Fibroblast of the aortic adventitia (primary cell): Measurements from ENCODE around the gene DISP3. TPM values are rescaled to one million over a fixed set of nuclear protein-coding genes. Genes with fewer than 3 reads are reported as not detected.

ENCODE experiments used
- DNase-seq: peaks from one replicate; pipeline ENCODE4 v3.0.0-alpha.2; 2010; ENCODE audit warnings: low read depth
- H3K4me3 ChIP-seq: 2 replicates; pipeline ENCODE4 v1.5.1; 2011; ENCODE audit warnings: low read depth, mild to moderate bottlenecking, control low read depth, low read length, moderate library complexity
- CTCF ChIP-seq: IDR thresholded peaks from 2 replicates; pipeline ENCODE4 v1.5.1; 2011; ENCODE audit warnings: mild to moderate bottlenecking, low read length, control low read depth, inconsistent platforms; ENCODE audit not compliant: insufficient read depth
- total RNA-seq: library from RNA; depleted of rRNA; stranded (reverse); fragments of >200 nt; gene quantifications from 2 replicates; pipeline ENCODE4 v1.2.3, GENCODE V29; 2012; ENCODE audit warnings: low replicate concordance

DISP3 gene
- total RNA-seq, 1 donor: not detected

DNA sequence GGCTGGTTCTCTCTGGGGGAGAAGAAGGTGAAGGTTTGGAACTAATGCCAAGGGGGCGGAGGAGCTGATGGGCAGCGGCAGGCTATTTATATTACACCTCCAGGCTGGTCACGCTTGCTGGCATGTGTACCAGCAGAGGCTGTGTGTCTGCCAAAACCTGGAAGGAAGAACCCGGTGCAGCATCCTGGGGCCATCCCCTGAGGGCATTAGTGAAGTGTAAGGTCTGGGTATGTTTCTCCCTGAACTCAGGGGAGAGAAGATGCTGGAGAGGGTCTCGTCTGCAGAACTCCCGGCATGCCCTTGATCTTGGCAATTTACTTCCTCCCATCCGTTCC, 5.3 kb downstream of the DISP3 start:
- H3K4me3 ChIP-seq: no peak overlapping the region
- TF ChIP-seq CTCF: no peak
- no peak for DNase-seq

GRCh38 chr1:11485191-11485590, 6.2 kb downstream of the DISP3 start:
- no peak for DNase-seq
- no peak for TF ChIP-seq CTCF
- H3K4me3 ChIP-seq: no peak overlapping the region

- TF ChIP-seq CTCF: no peak
- H3K4me3 ChIP-seq: no peak overlapping the region
- no peak for DNase-seq
Measured at GRCh38 chr1:11486231-11487009, 7.5 kb downstream of the DISP3 start.

DNA sequence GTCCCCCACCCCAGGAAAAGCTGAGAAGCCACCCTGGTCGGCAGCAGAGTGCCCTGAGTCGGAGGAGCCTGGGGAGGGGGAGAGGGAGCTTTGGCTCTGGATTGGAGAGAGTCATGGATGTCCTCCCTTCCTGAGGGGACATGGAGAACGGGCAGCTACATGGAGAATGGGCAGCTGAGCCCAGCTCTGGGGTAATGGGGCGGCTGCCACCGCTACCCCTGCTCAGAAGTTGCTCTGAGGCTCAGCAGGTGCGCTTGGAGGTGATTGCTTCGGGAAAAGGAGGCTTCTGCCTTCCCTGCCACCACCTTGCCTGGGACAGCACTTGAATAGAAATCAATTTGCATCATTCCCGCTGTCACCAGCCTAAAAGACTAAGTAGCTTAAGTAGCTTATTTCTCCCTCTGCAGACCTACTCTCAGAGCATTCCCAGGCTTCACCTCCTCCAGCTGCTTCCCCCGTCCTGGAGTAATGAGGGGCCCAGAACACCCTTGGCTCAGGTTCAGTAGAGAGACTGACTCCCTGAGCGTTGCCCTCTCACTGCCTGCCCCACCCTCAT, 8.3 kb downstream of the DISP3 start:
- H3K4me3 ChIP-seq: no peak overlapping the region
- TF ChIP-seq CTCF: no peak
- DNase-seq: no peak

DNA sequence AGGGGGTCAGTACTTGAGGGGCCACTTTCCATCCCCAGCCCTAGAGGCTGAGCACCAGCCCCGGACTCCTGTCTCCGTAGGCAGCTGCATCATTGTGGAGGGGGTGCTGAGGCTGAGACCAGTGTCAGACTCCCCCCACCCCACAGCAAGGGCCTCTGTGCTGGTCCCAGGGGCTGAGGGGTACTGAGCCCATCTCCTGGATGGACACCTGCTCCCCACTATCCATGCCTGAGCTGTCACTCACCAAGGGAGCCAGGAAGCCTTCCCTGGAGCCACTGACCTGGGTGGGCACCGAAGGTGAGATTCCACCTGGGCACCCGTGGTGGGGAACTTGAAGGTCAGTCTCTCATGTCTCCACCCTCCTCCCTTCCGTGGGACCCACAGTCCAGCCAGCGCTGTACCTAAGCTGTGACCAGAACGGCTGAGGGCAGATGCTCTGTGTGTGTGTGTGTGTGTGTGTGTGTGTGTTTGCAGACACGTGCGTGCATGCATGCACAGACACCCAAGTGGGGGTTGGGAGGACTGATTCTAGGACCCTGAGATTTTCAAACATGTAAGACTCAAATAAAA, 9.3 kb downstream of the DISP3 start:
- no peak for DNase-seq
- no peak for TF ChIP-seq CTCF
- H3K4me3 ChIP-seq: no peak overlapping the region

DNA sequence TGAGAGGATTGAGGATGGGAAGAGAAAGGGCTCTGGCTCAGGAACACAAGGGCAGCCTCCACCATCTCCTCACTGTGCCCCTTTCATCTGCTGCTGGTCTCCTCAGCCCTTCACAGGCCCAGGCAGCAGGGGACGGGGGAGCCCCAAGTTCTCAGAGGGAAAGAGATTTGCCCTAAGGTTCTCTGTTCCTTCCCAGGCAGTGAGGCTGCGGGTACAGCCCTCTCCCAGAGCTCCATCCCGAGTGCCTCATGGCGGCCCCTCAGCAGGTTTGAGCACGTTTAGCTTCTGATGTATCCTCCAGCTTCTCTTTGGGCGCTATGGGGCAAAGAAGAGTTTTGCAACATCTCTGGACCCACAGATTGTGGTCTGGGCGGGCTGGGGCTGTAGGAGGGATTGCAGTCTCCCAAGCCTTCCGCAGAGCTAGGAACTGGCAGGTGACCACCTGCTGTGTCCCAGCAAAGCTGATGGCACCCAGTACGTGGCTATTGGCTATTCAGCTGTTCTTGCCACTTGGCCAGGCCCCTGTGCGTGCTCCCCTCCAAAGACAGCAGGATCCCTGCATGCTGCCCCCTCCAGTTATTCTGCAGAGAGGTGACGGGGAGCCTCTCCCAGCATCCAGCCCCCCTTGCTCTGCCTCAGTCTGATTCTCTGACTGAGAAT, 10.1 kb downstream of the DISP3 start:
- no peak for DNase-seq

More for the DNA sequence above, 10.1 kb downstream of the DISP3 start:
- no peak overlapping the region for H3K4me3 ChIP-seq
- no peak for TF ChIP-seq CTCF
